ENCODE results near the gene DENND2D.
"Not testable (repeated sequence)": the region's sequence is repeated elsewhere in the genome, so short reads cannot be mapped to it uniquely, and the experiment has no call there.

Gene DENND2D

GRCh38 chr1:111217183-111217910 is 16.9 kb upstream of the DENND2D start:
- DNase-seq (ENCODE audit: low read depth) = no peak
- no peak for TF ChIP-seq CTCF (conservative IDR thresholded peaks at IDR 0.05; ENCODE audit: control insufficient read depth, insufficient read depth, low read depth, low read length)
- H3K4me3 ChIP-seq (ENCODE audit: control insufficient read depth, low read depth, low read length) = no peak overlapping the region

- TF ChIP-seq CTCF (conservative IDR thresholded peaks at IDR 0.05; ENCODE audit: control insufficient read depth, insufficient read depth, low read depth, low read length) = no peak
- H3K4me3 ChIP-seq (ENCODE audit: control insufficient read depth, low read depth, low read length) = no peak overlapping the region
- DNase-seq (ENCODE audit: low read depth) = no peak
Observed at GRCh38 chr1:111216751-111217150, 16.3 kb upstream of the DENND2D start.

GRCh38 chr1:111215285-111215684 is 14.8 kb upstream of the DENND2D start:
- DNase-seq (ENCODE audit: low read depth); H3K4me3 ChIP-seq (ENCODE audit: control insufficient read depth, low read depth, low read length): not testable (repeated sequence)

GRCh38 chr1:111214884-111215283 is 14.4 kb upstream of the DENND2D start:
- H3K4me3 ChIP-seq (ENCODE audit: control insufficient read depth, low read depth, low read length) = no peak overlapping the region
- DNase-seq (ENCODE audit: low read depth) = no peak
- no peak for TF ChIP-seq CTCF (conservative IDR thresholded peaks at IDR 0.05; ENCODE audit: control insufficient read depth, insufficient read depth, low read depth, low read length)

- no peak for TF ChIP-seq CTCF (conservative IDR thresholded peaks at IDR 0.05; ENCODE audit: control insufficient read depth, insufficient read depth, low read depth, low read length)
- DNase-seq (ENCODE audit: low read depth) = no peak
- H3K4me3 ChIP-seq (ENCODE audit: control insufficient read depth, low read depth, low read length) = no peak overlapping the region
Observed at GRCh38 chr1:111214074-111214801, 13.8 kb upstream of the DENND2D start.

GRCh38 chr1:111213412-111213811 is 13.0 kb upstream of the DENND2D start:
- H3K4me3 ChIP-seq (ENCODE audit: control insufficient read depth, low read depth, low read length) = no peak overlapping the region
- DNase-seq (ENCODE audit: low read depth) = no peak
- TF ChIP-seq CTCF (conservative IDR thresholded peaks at IDR 0.05; ENCODE audit: control insufficient read depth, insufficient read depth, low read depth, low read length) = no peak

GRCh38 chr1:111212634-111213335 is 12.3 kb upstream of the DENND2D start:
- no peak for TF ChIP-seq CTCF (conservative IDR thresholded peaks at IDR 0.05; ENCODE audit: control insufficient read depth, insufficient read depth, low read depth, low read length)
- DNase-seq (ENCODE audit: low read depth) = no peak
- no peak overlapping the region for H3K4me3 ChIP-seq (ENCODE audit: control insufficient read depth, low read depth, low read length)

Data from fibroblast of mammary gland (primary cell).